Measurements from ENCODE around the gene STIM2. TPM values are rescaled to one million over a fixed set of nuclear protein-coding genes. Genes with fewer than 3 reads are reported as not detected.

The STIM2 gene
- total RNA-seq, 1 donor from 2014 or later: 25.8 TPM

GRCh38 chr4:27022963-27023362 lies 162.3 kb downstream of the STIM2 start:
- Histone ChIP-seq H3K27ac (no peak overlapping the region), H3K4me2 (no peak overlapping the region), H3K4me3 (no peak overlapping the region), H3K9ac (no peak overlapping the region), H3K36me3 (no peaks in the 10 kb centered on the region), H3K4me1 (peaks cover 7% of the 10 kb centered on the region), H4K20me1 (ENCODE audit: low read depth) (no peaks in the 10 kb centered on the region), H3K79me2 (ENCODE audit: low read depth) (no peaks in the 10 kb centered on the region), H3F3A (ENCODE audit: low read depth) (peaks cover 4% of the 10 kb centered on the region), H3K27me3 (no peaks in the 10 kb centered on the region), H2AFZ (replicated peaks) (no peak overlapping the region), H3K9me3 (ENCODE audit: low read depth) (no peaks in the 10 kb centered on the region)
- no peak overlapping the region for H3K27ac Mint-ChIP-seq
- no peak overlapping the region for H3K4me3 Mint-ChIP-seq
- H3K9me3 Mint-ChIP-seq: no peaks in the 10 kb centered on the region
- peaks cover 6% of the 10 kb centered on the region for H3K4me1 Mint-ChIP-seq
- TF ChIP-seq, protein P1, sequence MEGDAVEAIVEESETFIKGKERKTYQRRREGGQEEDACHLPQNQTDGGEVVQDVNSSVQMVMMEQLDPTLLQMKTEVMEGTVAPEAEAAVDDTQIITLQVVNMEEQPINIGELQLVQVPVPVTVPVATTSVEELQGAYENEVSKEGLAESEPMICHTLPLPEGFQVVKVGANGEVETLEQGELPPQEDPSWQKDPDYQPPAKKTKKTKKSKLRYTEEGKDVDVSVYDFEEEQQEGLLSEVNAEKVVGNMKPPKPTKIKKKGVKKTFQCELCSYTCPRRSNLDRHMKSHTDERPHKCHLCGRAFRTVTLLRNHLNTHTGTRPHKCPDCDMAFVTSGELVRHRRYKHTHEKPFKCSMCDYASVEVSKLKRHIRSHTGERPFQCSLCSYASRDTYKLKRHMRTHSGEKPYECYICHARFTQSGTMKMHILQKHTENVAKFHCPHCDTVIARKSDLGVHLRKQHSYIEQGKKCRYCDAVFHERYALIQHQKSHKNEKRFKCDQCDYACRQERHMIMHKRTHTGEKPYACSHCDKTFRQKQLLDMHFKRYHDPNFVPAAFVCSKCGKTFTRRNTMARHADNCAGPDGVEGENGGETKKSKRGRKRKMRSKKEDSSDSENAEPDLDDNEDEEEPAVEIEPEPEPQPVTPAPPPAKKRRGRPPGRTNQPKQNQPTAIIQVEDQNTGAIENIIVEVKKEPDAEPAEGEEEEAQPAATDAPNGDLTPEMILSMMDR (IDR thresholded peaks at IDR 0.05): no peak
- TF ChIP-seq EZH2phosphoT487 (IDR thresholded peaks at IDR 0.05): no peak
- no peak for TF ChIP-seq EZH2 (IDR thresholded peaks at IDR 0.05)
- DNase-seq (ENCODE audit: low spot score): no peak
- H3K27me3 Mint-ChIP-seq (ENCODE audit: insufficient read depth, low read depth): no peaks in the 10 kb centered on the region
- H3K36me3 Mint-ChIP-seq: peaks cover 18% of the 10 kb centered on the region

- peaks cover 6% of the 10 kb centered on the region for H3K4me1 Mint-ChIP-seq
- Histone ChIP-seq H3K4me2 (no peak overlapping the region), H3K36me3 (no peaks in the 10 kb centered on the region), H3K9me3 (ENCODE audit: low read depth) (no peaks in the 10 kb centered on the region), H3K27me3 (no peaks in the 10 kb centered on the region), H2AFZ (replicated peaks) (no peak overlapping the region), H3K9ac (no peak overlapping the region), H3K4me1 (peaks cover 7% of the 10 kb centered on the region), H3K79me2 (ENCODE audit: low read depth) (no peaks in the 10 kb centered on the region), H3K27ac (no peak overlapping the region), H4K20me1 (ENCODE audit: low read depth) (no peaks in the 10 kb centered on the region), H3K4me3 (no peak overlapping the region), H3F3A (ENCODE audit: low read depth) (peaks cover 4% of the 10 kb centered on the region)
- no peak for DNase-seq (ENCODE audit: low spot score)
- no peaks in the 10 kb centered on the region for H3K9me3 Mint-ChIP-seq
- no peaks in the 10 kb centered on the region for H3K27me3 Mint-ChIP-seq (ENCODE audit: insufficient read depth, low read depth)
- peaks cover 16% of the 10 kb centered on the region for H3K36me3 Mint-ChIP-seq
- H3K4me3 Mint-ChIP-seq: no peak overlapping the region
- TF ChIP-seq, protein P1 (IDR thresholded peaks at IDR 0.05): no peak
- TF ChIP-seq EZH2 (IDR thresholded peaks at IDR 0.05) (no peak), EZH2phosphoT487 (IDR thresholded peaks at IDR 0.05) (no peak)
- H3K27ac Mint-ChIP-seq: no peak overlapping the region
Observed at GRCh38 chr4:27023366-27023765, 162.7 kb downstream of the STIM2 start.

- no peaks in the 10 kb centered on the region for H3K9me3 Mint-ChIP-seq
- peak; percentile 18 for DNase-seq (ENCODE audit: low spot score)
- H3K4me1 Mint-ChIP-seq: peaks cover 6% of the 10 kb centered on the region
- H3K79me2 ChIP-seq (ENCODE audit: low read depth): no peaks in the 10 kb centered on the region
- H3K4me2 ChIP-seq: no peak overlapping the region
- peaks cover 4% of the 10 kb centered on the region for H3F3A ChIP-seq (ENCODE audit: low read depth)
- TF ChIP-seq EZH2 (IDR thresholded peaks at IDR 0.05): no peak
- TF ChIP-seq, protein P1 (IDR thresholded peaks at IDR 0.05): no peak
- no peak for TF ChIP-seq EZH2phosphoT487 (IDR thresholded peaks at IDR 0.05)
- H3K9me3 ChIP-seq (ENCODE audit: low read depth): no peaks in the 10 kb centered on the region
- H2AFZ ChIP-seq (replicated peaks): no peak overlapping the region
- no peaks in the 10 kb centered on the region for H3K27me3 ChIP-seq
- no peak overlapping the region for H3K27ac ChIP-seq
- peaks cover 7% of the 10 kb centered on the region for H3K4me1 ChIP-seq
- H3K36me3 Mint-ChIP-seq: peaks cover 14% of the 10 kb centered on the region
- no peaks in the 10 kb centered on the region for H3K27me3 Mint-ChIP-seq (ENCODE audit: insufficient read depth, low read depth)
- H3K4me3 ChIP-seq: no peak overlapping the region
- H3K36me3 ChIP-seq: no peaks in the 10 kb centered on the region
- no peak overlapping the region for H3K9ac ChIP-seq
- no peak overlapping the region for H3K27ac Mint-ChIP-seq
- no peaks in the 10 kb centered on the region for H4K20me1 ChIP-seq (ENCODE audit: low read depth)
- no peak overlapping the region for H3K4me3 Mint-ChIP-seq
Observed at GRCh38 chr4:27024805-27025204, 164.2 kb downstream of the STIM2 start.

Data from neural progenitor cell (in vitro differentiated cells).